ENCODE data around the gene GABARAPL2.
A peak's percentile ranks its signal among the peaks of the same experiment; 100 is the strongest.

Gene GABARAPL2

GRCh38 chr16:75566040-75566757, at the start of gene GABARAPL2:
Gene GABARAPL2 (plus strand): TSS chr16:75566379. CDS start chr16:75566487, 108 bp downstream.
- Histone ChIP-seq H3K4me1 (ENCODE audit: insufficient read depth, poor library complexity, severe bottlenecking) (no peaks in the 10 kb centered on the region), H3K9me3 (ENCODE audit: severe bottlenecking) (no peaks in the 10 kb centered on the region), H3K4me3 (ENCODE audit: severe bottlenecking) (peak within 1 kb of the TSS; percentile 71), H3K27ac (ENCODE audit: poor library complexity, severe bottlenecking) (peak within 1 kb of the TSS; percentile 20), H3K36me3 (ENCODE audit: low read depth) (peaks cover 42% of the 10 kb centered on the region), H3K27me3 (ENCODE audit: insufficient read depth, poor library complexity, severe bottlenecking) (no peaks in the 10 kb centered on the region)
- no peak for TF ChIP-seq CTCF (IDR thresholded peaks at IDR 0.05; ENCODE audit: poor library complexity, severe bottlenecking)
- DNase-seq (ENCODE audit: low spot score): peak; percentile 78
- ATAC-seq (ENCODE audit: low read depth): peak; percentile 66

GRCh38 chr16:75519175-75519574, 47.0 kb upstream of the GABARAPL2 start:
- ATAC-seq (ENCODE audit: low read depth) (no peak), DNase-seq (ENCODE audit: low spot score) (no peak)
- TF ChIP-seq CTCF (IDR thresholded peaks at IDR 0.05; ENCODE audit: poor library complexity, severe bottlenecking): no peak
- no peaks in the 10 kb centered on the region for H3K27me3 ChIP-seq (ENCODE audit: insufficient read depth, poor library complexity, severe bottlenecking)
- peaks cover 3% of the 10 kb centered on the region for H3K4me1 ChIP-seq (ENCODE audit: insufficient read depth, poor library complexity, severe bottlenecking)
- no peak overlapping the region for H3K27ac ChIP-seq (ENCODE audit: poor library complexity, severe bottlenecking)
- no peaks in the 10 kb centered on the region for H3K36me3 ChIP-seq (ENCODE audit: low read depth)
- H3K4me3 ChIP-seq (ENCODE audit: severe bottlenecking): no peak overlapping the region
- H3K9me3 ChIP-seq (ENCODE audit: severe bottlenecking): no peaks in the 10 kb centered on the region

GRCh38 chr16:75526032-75526790, 40.0 kb upstream of the GABARAPL2 start:
- no peaks in the 10 kb centered on the region for H3K27me3 ChIP-seq (ENCODE audit: insufficient read depth, poor library complexity, severe bottlenecking)
- ATAC-seq (ENCODE audit: low read depth): no peak

GRCh38 chr16:75527825-75528299, 38.3 kb upstream of the GABARAPL2 start:
- Histone ChIP-seq H3K27ac (ENCODE audit: poor library complexity, severe bottlenecking) (no peak overlapping the region), H3K27me3 (ENCODE audit: insufficient read depth, poor library complexity, severe bottlenecking) (no peaks in the 10 kb centered on the region), H3K9me3 (ENCODE audit: severe bottlenecking) (no peaks in the 10 kb centered on the region), H3K36me3 (ENCODE audit: low read depth) (no peaks in the 10 kb centered on the region), H3K4me1 (ENCODE audit: insufficient read depth, poor library complexity, severe bottlenecking) (no peaks in the 10 kb centered on the region), H3K4me3 (ENCODE audit: severe bottlenecking) (no peak overlapping the region)
- DNase-seq (ENCODE audit: low spot score): no peak
- no peak for ATAC-seq (ENCODE audit: low read depth)
- no peak for TF ChIP-seq CTCF (IDR thresholded peaks at IDR 0.05; ENCODE audit: poor library complexity, severe bottlenecking)

More at GRCh38 chr16:75526032-75526790, 40.0 kb upstream of the GABARAPL2 start:
- no peak overlapping the region for H3K27ac ChIP-seq (ENCODE audit: poor library complexity, severe bottlenecking)
- DNase-seq (ENCODE audit: low spot score): no peak
- no peaks in the 10 kb centered on the region for H3K4me1 ChIP-seq (ENCODE audit: insufficient read depth, poor library complexity, severe bottlenecking)
- TF ChIP-seq CTCF (IDR thresholded peaks at IDR 0.05; ENCODE audit: poor library complexity, severe bottlenecking): no peak
- no peaks in the 10 kb centered on the region for H3K9me3 ChIP-seq (ENCODE audit: severe bottlenecking)
- H3K36me3 ChIP-seq (ENCODE audit: low read depth): no peaks in the 10 kb centered on the region
- no peak overlapping the region for H3K4me3 ChIP-seq (ENCODE audit: severe bottlenecking)

Measured in RWPE2 (cell line).